ENCODE data around the gene FILIP1L. TPM values are rescaled to one million over a fixed set of nuclear protein-coding genes. Genes with fewer than 3 reads are reported as not detected.

FILIP1L gene
- polyA plus RNA-seq, 1 donor (not counting 4 experiments of a cell fraction or from before 2014, with no cell fraction given), result 14.7 TPM

DNA sequence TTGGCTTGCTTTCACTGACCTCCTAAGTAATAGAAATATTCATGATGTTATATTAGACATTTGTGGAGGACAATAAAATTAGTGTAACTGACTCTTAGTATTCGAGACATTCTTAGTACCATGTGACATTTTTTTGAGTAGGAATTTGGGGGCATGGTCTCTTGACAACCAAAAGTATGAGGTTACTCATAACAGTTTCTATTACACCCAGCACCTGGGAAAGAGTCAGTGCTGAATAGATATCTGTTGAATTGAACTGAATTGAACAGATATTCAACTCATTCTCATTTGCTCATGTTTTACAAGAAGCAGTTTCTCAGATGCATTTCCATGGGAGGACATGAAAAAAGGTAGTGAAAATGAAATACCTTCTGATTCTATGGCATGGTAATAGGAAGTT lies 212.2 kb downstream of the FILIP1L start:
- Histone ChIP-seq H3K27ac (ENCODE audit: control insufficient read depth, insufficient read depth, low read length) (peak overlapping the region; percentile 97), H3K36me3 (ENCODE audit: control insufficient read depth in 2 of 2, extremely low read depth in 1 of 2, insufficient read depth in 2 of 2, low read length in 2 of 2) (no peaks in the 10 kb centered on the region), H3K9me3 (ENCODE audit: control insufficient read depth, low read depth, low read length) (no peaks in the 10 kb centered on the region), H3K9me1 (ENCODE audit: control insufficient read depth, extremely low read depth, insufficient read depth, low read length) (no peaks in the 10 kb centered on the region), H3K79me2 (ENCODE audit: control insufficient read depth, insufficient read depth, low read length) (peaks cover 4% of the 10 kb centered on the region), H3K4me2 (ENCODE audit: control insufficient read depth, extremely low read depth, insufficient read depth, low read depth, low read length) (peak overlapping the region; percentile 81), H4K20me1 (ENCODE audit: control insufficient read depth, extremely low read depth, insufficient read depth, low read length) (no peaks in the 10 kb centered on the region), H2AFZ (ENCODE audit: control insufficient read depth, low read length) (no peak overlapping the region), H3K9ac (ENCODE audit: control insufficient read depth, extremely low read depth, insufficient read depth, low read length) (peak overlapping the region; percentile 64), H3K27me3 (ENCODE audit: control insufficient read depth, extremely low read depth, insufficient read depth, low read length) (no peaks in the 10 kb centered on the region), H3K4me1 (ENCODE audit: control insufficient read depth, extremely low read depth, insufficient read depth, low read length) (peaks cover 35% of the 10 kb centered on the region), H3K4me3 (ENCODE audit: control insufficient read depth in 2 of 3, extremely low read depth in 1 of 3, insufficient read depth in 2 of 3, low read depth in 1 of 3, low read length in 3 of 3) (peak overlapping the region; percentile 7 to 21 (median 18))
- TF ChIP-seq, protein P1, sequence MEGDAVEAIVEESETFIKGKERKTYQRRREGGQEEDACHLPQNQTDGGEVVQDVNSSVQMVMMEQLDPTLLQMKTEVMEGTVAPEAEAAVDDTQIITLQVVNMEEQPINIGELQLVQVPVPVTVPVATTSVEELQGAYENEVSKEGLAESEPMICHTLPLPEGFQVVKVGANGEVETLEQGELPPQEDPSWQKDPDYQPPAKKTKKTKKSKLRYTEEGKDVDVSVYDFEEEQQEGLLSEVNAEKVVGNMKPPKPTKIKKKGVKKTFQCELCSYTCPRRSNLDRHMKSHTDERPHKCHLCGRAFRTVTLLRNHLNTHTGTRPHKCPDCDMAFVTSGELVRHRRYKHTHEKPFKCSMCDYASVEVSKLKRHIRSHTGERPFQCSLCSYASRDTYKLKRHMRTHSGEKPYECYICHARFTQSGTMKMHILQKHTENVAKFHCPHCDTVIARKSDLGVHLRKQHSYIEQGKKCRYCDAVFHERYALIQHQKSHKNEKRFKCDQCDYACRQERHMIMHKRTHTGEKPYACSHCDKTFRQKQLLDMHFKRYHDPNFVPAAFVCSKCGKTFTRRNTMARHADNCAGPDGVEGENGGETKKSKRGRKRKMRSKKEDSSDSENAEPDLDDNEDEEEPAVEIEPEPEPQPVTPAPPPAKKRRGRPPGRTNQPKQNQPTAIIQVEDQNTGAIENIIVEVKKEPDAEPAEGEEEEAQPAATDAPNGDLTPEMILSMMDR (optimal IDR thresholded peaks at IDR 0.05 in 1 of 3, IDR thresholded peaks at IDR 0.05 in 1 of 3, conservative IDR thresholded peaks at IDR 0.05 in 1 of 3; ENCODE audit: extremely low read depth in 1 of 3, insufficient read depth in 2 of 3, low read length in 3 of 3), result no peak
- no peak for TF ChIP-seq EZH2 (IDR thresholded peaks at IDR 0.05; ENCODE audit: low read length)
- FAIRE-seq, result peak; percentile 79
- dilution Hi-C loops (cut with MboI; ENCODE audit: extremely low pct_ligation_motif_present, low sequenced_read_pairs), result no loop called here
- no peak for DNase-seq (ENCODE audit: low read depth, low spot score)

DNA sequence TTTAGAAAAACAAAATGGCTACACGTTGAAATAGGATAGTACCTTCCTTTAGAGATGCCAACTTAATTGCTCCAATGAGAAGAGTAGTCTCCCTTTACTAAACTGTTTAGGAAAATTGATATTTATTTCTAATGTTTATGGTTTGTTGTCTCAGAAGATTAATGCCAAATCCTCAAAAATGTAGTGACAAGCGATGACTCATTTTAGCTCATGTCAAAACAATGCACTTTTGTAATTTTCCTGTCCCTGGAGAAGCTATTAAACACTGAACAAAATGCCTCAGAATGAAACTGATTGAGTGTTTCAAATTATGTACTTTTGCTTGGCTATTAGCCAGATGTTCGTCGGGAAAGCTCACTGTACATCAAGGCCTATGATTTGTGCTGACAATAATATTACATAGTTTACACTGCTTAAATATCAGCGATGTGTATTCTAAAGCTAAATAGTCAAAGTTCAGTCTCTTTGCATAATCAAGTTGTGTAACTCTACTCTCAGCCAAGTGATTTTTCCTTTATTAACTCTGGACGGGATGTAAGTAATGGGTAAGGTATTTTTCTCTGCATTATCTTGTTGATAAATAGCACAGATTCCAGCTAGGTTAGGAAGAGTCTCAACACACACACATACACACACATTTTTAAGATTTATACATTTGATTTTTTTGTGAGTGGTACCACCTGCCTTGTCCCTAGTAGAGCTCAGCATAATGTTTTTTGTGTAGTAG lies 212.9 kb downstream of the FILIP1L start:
- Histone ChIP-seq H3K4me3 (ENCODE audit: control insufficient read depth in 2 of 3, extremely low read depth in 1 of 3, insufficient read depth in 2 of 3, low read depth in 1 of 3, low read length in 3 of 3) (peak overlapping the region in 2 of 3 experiments; percentile 22 to 35), H3K27me3 (ENCODE audit: control insufficient read depth, extremely low read depth, insufficient read depth, low read length) (no peaks in the 10 kb centered on the region), H3K4me1 (ENCODE audit: control insufficient read depth, extremely low read depth, insufficient read depth, low read length) (peaks cover 38% of the 10 kb centered on the region), H3K4me2 (ENCODE audit: control insufficient read depth, extremely low read depth, insufficient read depth, low read depth, low read length) (peak overlapping the region; percentile 81), H3K79me2 (ENCODE audit: control insufficient read depth, insufficient read depth, low read length) (peaks cover 4% of the 10 kb centered on the region), H3K9me3 (ENCODE audit: control insufficient read depth, low read depth, low read length) (no peaks in the 10 kb centered on the region), H3K9me1 (ENCODE audit: control insufficient read depth, extremely low read depth, insufficient read depth, low read length) (no peaks in the 10 kb centered on the region), H3K27ac (ENCODE audit: control insufficient read depth, insufficient read depth, low read length) (peak overlapping the region; percentile 97), H4K20me1 (ENCODE audit: control insufficient read depth, extremely low read depth, insufficient read depth, low read length) (no peaks in the 10 kb centered on the region), H3K36me3 (ENCODE audit: control insufficient read depth in 2 of 2, extremely low read depth in 1 of 2, insufficient read depth in 2 of 2, low read length in 2 of 2) (no peaks in the 10 kb centered on the region), H2AFZ (ENCODE audit: control insufficient read depth, low read length) (peak overlapping the region; percentile 49), H3K9ac (ENCODE audit: control insufficient read depth, extremely low read depth, insufficient read depth, low read length) (peak overlapping the region; percentile 64)
- peak; percentile 63 for DNase-seq (ENCODE audit: low read depth, low spot score)
- FAIRE-seq, result peak; percentile 86
- dilution Hi-C loops (cut with MboI; ENCODE audit: extremely low pct_ligation_motif_present, low sequenced_read_pairs), result no loop called here
- no peak for TF ChIP-seq EZH2 (IDR thresholded peaks at IDR 0.05; ENCODE audit: low read length)
- TF ChIP-seq, protein P1 (optimal IDR thresholded peaks at IDR 0.05 in 1 of 3, IDR thresholded peaks at IDR 0.05 in 1 of 3, conservative IDR thresholded peaks at IDR 0.05 in 1 of 3; ENCODE audit: extremely low read depth in 1 of 3, insufficient read depth in 2 of 3, low read length in 3 of 3), result no peak

Data from keratinocyte (primary cell).